ENCODE measurements around the gene COLEC12. TPM values are rescaled to one million over a fixed set of nuclear protein-coding genes. Genes with fewer than 3 reads are reported as not detected.

Gene COLEC12
- total and polyA plus RNA-seq, 10 of the 15 experiments (the other 5 are each of a cell fraction or from before 2014, with no cell fraction given) = 0.04 to 0.05 TPM; not detected in 8

DNA sequence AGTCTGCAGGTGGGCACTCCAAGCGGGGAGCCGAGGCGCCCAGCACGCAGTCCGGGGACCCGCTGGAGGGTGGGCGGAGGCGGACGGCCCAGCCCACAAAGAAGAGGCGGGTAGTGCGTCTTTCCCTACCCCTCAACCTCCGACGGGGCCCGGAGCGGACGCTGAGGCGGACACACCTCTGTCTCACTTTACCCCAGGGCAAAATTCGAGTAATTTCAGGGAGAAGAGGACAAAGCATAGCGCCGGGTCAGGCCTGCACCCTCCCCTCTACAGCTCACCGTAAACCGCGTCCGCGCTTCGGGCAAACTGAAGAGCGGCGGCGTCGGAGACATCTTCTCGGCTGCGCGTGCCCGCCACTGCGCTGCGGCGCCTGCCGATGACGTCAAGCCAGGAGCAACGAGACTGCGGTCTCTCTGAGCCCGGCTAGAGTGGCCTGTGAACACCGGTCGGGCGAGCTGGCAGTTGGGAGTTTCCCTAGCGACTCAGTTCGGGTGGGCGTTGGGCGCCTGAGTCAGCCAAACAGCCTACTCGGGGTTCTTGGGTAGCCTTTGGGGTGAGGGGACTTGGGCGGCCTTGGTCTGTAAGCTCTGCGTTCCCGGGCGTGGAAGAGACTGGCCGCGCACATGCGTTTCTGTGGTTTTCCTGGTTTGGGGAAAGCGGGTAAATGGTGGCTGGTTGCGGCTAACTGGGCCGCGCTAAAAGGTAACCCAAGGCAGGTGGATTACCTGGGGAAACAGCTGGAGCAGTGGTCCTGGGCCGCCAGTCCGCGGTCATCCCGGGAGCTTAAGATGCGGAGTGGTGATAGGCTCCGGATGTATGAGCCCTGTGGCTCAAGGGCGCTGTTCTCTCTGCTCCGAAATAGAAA, 232.6 kb downstream of the COLEC12 start, which contains the start of gene THOC1 (continued):
- TF ChIP-seq, protein P1, sequence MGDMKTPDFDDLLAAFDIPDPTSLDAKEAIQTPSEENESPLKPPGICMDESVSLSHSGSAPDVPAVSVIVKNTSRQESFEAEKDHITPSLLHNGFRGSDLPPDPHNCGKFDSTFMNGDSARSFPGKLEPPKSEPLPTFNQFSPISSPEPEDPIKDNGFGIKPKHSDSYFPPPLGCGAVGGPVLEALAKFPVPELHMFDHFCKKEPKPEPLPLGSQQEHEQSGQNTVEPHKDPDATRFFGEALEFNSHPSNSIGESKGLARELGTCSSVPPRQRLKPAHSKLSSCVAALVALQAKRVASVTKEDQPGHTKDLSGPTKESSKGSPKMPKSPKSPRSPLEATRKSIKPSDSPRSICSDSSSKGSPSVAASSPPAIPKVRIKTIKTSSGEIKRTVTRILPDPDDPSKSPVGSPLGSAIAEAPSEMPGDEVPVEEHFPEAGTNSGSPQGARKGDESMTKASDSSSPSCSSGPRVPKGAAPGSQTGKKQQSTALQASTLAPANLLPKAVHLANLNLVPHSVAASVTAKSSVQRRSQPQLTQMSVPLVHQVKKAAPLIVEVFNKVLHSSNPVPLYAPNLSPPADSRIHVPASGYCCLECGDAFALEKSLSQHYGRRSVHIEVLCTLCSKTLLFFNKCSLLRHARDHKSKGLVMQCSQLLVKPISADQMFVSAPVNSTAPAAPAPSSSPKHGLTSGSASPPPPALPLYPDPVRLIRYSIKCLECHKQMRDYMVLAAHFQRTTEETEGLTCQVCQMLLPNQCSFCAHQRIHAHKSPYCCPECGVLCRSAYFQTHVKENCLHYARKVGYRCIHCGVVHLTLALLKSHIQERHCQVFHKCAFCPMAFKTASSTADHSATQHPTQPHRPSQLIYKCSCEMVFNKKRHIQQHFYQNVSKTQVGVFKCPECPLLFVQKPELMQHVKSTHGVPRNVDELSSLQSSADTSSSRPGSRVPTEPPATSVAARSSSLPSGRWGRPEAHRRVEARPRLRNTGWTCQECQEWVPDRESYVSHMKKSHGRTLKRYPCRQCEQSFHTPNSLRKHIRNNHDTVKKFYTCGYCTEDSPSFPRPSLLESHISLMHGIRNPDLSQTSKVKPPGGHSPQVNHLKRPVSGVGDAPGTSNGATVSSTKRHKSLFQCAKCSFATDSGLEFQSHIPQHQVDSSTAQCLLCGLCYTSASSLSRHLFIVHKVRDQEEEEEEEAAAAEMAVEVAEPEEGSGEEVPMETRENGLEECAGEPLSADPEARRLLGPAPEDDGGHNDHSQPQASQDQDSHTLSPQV (IDR thresholded peaks at IDR 0.05) = no peak
- TF ChIP-seq ZNF24 (IDR thresholded peaks at IDR 0.05) (no peak), SUZ12 (IDR thresholded peaks at IDR 0.05; ENCODE audit: unreplicated experiment) (no peak), GATAD2B (conservative IDR thresholded peaks at IDR 0.05; ENCODE audit: low read depth) (peak; percentile 83; the same call in 1 of the 2 replicates), ASH2L (IDR thresholded peaks at IDR 0.05; ENCODE audit: borderline replicate concordance, low read depth) (peak; percentile 92; the same call in 1 of the 2 replicates), MTA2 (IDR thresholded peaks at IDR 0.05; ENCODE audit: low read depth) (no peak; the same call in 1 of the 2 replicates), POLR2A (IDR thresholded peaks at IDR 0.05; ENCODE audit: low read depth, low read length) (peak; percentile 98), USF1 (IDR thresholded peaks at IDR 0.05; ENCODE audit: borderline replicate concordance, extremely low read length, insufficient read depth, low read depth, low read length) (no peak), JUND (IDR thresholded peaks at IDR 0.05; ENCODE audit: low read depth, low read length) (0 out of 2 replicates have a peak, but pooled peaks have one; percentile 38), SMAD1 (IDR thresholded peaks at IDR 0.05; ENCODE audit: low read depth, partially characterized antibody) (peak; percentile 39), TCF7 (IDR thresholded peaks at IDR 0.05; ENCODE audit: borderline replicate concordance) (no peak), MXI1 (IDR thresholded peaks at IDR 0.05; ENCODE audit: low read depth, low read length) (peak; percentile 90), USF2 (IDR thresholded peaks at IDR 0.05; ENCODE audit: borderline replicate concordance, low read depth, low read length) (no peak)
- TF ChIP-seq, protein P2, sequence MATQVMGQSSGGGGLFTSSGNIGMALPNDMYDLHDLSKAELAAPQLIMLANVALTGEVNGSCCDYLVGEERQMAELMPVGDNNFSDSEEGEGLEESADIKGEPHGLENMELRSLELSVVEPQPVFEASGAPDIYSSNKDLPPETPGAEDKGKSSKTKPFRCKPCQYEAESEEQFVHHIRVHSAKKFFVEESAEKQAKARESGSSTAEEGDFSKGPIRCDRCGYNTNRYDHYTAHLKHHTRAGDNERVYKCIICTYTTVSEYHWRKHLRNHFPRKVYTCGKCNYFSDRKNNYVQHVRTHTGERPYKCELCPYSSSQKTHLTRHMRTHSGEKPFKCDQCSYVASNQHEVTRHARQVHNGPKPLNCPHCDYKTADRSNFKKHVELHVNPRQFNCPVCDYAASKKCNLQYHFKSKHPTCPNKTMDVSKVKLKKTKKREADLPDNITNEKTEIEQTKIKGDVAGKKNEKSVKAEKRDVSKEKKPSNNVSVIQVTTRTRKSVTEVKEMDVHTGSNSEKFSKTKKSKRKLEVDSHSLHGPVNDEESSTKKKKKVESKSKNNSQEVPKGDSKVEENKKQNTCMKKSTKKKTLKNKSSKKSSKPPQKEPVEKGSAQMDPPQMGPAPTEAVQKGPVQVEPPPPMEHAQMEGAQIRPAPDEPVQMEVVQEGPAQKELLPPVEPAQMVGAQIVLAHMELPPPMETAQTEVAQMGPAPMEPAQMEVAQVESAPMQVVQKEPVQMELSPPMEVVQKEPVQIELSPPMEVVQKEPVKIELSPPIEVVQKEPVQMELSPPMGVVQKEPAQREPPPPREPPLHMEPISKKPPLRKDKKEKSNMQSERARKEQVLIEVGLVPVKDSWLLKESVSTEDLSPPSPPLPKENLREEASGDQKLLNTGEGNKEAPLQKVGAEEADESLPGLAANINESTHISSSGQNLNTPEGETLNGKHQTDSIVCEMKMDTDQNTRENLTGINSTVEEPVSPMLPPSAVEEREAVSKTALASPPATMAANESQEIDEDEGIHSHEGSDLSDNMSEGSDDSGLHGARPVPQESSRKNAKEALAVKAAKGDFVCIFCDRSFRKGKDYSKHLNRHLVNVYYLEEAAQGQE (IDR thresholded peaks at IDR 0.05; ENCODE audit: low read depth, low read length) = peak; percentile 40; the same call in 1 of the 2 replicates

Data from GM12878 (cell line).